GM21367 (cell line): ENCODE results near the gene NLRP7.
"Not testable (repeated sequence)": the region's sequence is repeated elsewhere in the genome, so short reads cannot be mapped to it uniquely, and the experiment has no call there.

Experiments
- ATAC-seq: cut with Tn5 transposase; IDR thresholded peaks from one replicate; pipeline ENCODE4 v1.9.1; 2021; ENCODE audit not compliant: unreplicated experiment

The NLRP7 gene

GRCh38 chr19:54919646-54920563 lies 27.4 kb downstream of the NLRP7 start:
- not testable (repeated sequence) for ATAC-seq

DNA sequence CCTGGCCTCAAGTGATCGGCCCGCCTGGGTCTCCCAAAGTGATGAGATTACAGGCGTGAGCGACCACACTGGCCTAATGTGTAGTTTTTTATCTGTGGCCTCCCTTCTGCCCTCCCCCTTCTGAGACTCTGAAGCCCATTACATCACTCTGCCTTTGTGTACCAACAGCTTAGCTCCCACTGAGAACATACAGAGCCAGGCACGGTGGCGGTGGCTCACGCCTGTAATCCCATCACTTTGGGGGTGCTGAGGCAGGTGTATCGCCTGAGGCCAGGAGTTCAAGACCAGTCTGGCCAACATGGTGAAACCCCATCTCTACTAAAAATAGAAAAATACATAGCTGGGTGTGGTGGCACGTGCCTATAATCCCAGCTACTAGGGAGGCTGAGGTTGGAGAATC lies 28.8 kb downstream of the NLRP7 start:
- ATAC-seq: no peak

- no peak for ATAC-seq
Observed at GRCh38 chr19:54916822-54917221, 30.5 kb downstream of the NLRP7 start.

- not testable (repeated sequence) for ATAC-seq
Observed at GRCh38 chr19:54907899-54908298, 39.4 kb downstream of the NLRP7 start.

GRCh38 chr19:54906819-54907218 lies 40.5 kb downstream of the NLRP7 start:
- ATAC-seq: no peak

GRCh38 chr19:54905803-54906511 lies 41.4 kb downstream of the NLRP7 start, which contains the start of gene NCR1:
NCR1 (plus strand) TSS chr19:54906148; CDS start chr19:54906188, 40 bp downstream.
- no peak for ATAC-seq

GRCh38 chr19:54905421-54905802 lies 41.9 kb downstream of the NLRP7 start:
- no peak for ATAC-seq

GRCh38 chr19:54904261-54904660 lies 43.1 kb downstream of the NLRP7 start:
- ATAC-seq: not testable (repeated sequence)

GRCh38 chr19:54903303-54903702 lies 44.0 kb downstream of the NLRP7 start:
- ATAC-seq: no peak

- ATAC-seq: no peak
Observed at GRCh38 chr19:54902061-54902460, 45.3 kb downstream of the NLRP7 start.

DNA sequence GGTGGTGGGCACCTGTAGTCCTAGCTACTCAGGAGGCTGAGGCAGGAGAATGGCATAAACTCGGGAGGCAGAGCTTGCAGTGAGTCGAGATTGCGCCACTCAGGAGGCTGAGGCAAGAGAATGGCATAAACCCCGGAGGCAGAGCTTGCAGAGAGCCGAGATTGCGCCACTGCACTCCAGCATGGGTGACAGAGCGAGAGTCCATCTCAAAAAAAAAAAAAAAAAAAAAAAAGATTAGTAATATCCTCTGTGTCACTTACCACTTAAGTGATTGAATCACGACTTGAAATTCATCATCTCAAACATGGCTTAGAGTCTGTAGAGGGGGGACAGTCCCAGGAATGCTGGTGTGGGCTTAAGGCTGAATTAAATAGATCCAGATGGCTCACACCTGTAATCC lies 46.2 kb downstream of the NLRP7 start:
- not testable (repeated sequence) for ATAC-seq

- not testable (repeated sequence) for ATAC-seq
Observed at GRCh38 chr19:54899646-54900045, 47.7 kb downstream of the NLRP7 start.

DNA sequence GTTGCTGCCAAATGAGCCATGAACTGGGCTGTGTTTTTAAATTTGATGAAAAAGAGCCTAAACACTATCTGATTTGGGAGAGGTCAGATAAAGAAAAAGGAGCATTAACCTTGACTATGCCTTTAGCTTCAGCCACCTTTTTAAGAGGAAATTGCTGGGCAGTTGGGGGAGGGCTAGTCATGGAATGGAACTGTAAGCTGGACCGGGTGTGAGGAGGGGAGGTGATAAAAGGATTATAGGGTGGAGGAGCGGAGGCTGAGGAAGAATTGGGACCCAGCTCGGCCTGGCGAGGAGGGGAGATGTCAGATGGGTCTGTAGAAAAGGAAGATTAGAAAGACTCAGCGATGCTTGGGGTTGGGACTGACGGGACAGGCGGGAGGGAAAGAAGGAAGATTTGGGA lies 48.6 kb downstream of the NLRP7 start:
- not testable (repeated sequence) for ATAC-seq

DNA sequence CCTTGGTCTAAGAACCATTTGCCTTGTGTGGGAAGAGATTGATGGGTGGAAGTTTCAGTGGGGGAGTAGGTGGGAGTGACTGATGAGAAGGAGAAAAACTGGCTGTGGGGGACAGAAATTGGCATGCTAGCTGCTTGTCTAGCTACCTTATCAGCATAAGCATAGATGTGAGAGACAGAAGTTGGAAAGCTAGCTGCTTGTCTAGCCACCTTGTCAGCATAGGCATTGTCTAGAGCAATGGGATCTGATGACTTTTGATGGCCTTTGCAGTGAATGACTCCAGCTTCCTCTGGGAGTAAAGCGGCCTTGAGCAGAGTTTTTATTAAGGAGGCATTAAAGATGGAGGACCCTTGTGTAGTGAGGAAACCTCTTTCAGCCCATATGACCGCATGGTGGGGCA lies 51.3 kb downstream of the NLRP7 start:
- ATAC-seq: no peak

GRCh38 chr19:54894106-54894505 lies 53.2 kb downstream of the NLRP7 start:
- not testable (repeated sequence) for ATAC-seq

- no peak for ATAC-seq
Observed at GRCh38 chr19:54893406-54893805, 53.9 kb downstream of the NLRP7 start.

DNA sequence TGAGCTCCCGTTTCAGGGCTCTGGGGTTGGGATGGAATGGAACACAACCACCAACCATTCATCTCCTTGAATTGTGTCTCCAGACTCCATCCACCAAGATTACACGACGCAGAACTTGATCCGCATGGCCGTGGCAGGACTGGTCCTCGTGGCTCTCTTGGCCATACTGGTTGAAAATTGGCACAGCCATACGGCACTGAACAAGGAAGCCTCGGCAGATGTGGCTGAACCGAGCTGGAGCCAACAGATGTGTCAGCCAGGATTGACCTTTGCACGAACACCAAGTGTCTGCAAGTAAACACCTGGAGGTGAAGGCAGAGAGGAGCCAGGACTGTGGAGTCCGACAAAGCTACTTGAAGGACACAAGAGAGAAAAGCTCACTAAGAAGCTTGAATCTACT lies 57.8 kb downstream of the NLRP7 start:
- ATAC-seq: no peak

- no peak for ATAC-seq
Observed at GRCh38 chr19:54888239-54888638, 59.1 kb downstream of the NLRP7 start.

DNA sequence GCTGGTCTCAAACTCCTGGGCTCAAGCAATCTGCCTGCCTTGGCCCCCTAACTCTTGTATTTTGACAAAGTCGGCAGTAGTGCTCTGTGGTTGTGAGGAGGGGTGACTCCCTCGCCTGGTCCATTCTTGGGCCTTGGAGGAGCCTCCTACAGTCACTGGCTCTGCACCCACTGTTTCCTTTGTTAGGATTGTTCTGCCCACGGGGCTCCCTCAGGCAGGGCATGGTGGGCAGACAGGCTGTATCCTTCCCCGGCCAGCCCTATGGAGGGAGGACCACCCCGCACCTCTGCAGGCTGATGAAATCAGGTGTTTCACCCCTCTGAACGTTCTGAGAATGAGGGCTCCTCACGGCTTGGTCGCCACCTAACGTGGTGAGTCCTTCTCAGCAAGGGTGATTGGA lies 64.1 kb downstream of the NLRP7 start:
- no peak for ATAC-seq

GRCh38 chr19:54882758-54883157 lies 64.6 kb downstream of the NLRP7 start:
- ATAC-seq: no peak

DNA sequence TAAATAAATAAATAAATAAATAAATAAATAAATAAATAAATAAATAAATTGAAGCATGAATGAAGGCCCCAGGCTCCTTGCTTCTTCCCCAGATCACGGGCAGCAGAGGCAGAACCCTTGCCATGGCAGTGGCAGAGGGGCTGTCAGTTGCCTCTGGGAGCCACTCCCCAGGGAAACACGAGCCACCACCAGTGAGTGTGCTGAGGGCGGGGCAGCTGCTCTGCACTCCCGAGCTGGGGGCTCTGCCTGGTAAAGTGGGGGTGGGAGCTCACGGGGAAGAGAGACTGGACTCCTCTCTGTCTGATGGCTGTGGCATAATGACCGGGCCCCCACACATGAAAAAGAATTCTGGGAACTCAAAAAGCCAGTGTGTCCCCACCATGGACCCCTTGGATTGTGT lies 65.4 kb downstream of the NLRP7 start:
- no peak for ATAC-seq

GRCh38 chr19:54877471-54877870 lies 69.9 kb downstream of the NLRP7 start:
- ATAC-seq: no peak
